ENCODE results near the gene RASGRF2.

The RASGRF2 gene

DNA sequence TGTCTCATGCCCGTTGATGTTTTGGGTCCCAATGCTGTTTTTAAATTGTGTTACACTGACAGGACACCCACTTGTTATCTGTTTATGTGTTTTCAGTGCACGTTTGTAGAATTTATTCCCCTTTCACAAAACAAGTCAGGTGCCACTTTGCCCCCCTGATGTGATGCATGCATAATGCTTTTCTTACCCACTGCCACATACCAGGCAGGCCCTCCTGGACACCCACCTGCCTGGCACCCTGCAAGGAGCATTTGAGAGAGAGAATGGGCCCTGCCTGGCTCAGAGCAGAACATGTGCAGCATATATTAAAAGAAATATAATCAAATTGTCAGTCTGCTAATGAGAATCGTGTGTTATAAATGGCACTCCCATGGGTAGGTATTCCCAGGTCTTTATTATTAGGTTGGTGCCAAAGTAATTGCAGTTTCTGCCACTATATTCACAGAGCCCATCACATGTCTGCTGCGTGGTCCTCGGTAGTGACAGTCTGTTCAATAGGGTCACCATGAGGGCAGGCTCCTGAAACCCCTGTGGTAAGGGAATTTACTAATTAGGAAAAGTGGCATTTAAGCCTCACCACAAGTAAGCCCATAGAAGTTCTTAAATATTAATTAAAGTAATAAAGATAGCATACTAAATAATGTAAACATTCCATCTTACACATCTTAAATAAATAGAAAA lies 220.8 kb downstream of the RASGRF2 start:
- DNase-seq: peak in 1 of 2 experiments; percentile 12

DNA sequence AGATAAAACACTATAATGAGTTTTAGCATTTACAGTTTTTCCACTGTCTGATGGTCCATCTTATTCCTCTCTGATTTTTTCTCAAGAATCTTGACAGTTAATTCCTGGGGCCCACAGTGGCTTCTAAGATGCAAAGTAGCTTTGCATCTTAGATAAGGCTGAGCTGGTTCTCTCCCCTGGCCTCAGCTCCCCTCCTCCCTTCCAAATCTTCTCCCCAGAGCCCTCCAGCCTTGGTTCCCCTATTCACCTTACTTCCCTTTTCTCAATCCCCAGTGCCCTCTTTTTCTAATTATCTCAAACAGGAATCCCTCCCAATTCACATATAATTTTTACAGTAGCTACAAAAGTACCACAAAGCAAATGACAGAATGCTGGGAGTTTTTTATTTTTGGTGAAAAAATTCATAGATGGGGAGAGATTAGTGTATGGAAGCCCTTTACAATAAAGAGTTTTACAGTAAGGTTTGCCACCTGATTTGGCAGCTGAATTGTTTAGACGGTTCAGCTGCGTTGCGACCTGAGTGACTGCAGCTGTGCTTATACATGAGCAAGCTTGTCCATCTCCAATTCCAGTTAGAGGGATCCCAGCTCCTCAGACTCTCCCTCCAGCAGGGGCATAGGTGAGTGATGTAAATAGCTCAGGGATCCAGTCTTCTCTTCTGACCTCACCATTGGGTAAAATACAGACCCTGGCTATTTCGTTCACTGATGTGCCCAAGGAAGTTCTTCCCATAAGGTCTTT lies 221.6 kb downstream of the RASGRF2 start:
- DNase-seq: no peak

- DNase-seq: no peak
Measured at GRCh38 chr5:81182396-81183390, 222.5 kb downstream of the RASGRF2 start.

DNA sequence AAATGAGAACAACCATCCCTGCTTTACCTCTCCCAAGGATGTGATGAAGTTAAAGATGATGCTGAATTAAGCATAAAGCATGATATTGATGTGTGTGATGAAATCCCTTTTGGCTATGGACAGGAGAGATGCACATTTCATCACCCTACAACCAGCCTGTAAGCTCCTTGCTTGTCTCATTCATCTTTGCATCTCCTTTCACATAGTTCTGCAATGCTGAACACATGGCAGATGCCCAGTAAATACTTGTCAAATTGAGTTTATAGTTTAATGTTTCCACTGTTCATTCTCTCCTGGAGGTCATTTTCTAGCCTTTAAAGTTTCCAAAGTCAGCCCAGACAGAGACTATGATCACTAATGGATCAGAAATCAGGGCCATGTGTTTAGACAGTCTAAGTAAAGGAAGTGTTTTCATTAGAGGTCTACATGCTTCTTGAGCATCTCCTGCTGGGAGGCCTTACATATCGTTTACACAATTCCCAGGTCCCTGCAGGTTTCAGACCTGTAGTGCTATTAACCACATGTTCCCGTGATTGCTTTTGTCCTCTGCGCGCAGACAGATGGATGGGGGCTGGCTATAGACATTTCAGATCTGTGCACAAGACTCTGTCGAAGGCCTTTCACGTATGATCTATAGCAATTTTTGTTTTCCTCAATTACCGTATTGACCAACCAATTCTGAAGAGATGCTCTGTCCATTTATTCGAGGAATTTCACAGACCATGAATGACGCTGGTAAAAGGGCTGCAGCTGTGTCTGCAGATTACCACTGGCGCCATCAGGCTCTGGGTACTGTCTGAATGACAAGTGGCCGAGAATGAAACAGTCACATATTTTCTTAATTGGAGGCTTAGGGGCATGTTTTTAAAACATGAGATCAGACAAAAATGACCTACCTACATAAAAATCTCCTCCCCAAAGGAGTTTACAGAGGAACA lies 223.9 kb downstream of the RASGRF2 start:
- peak in 1 of 2 experiments; percentile 2 for DNase-seq

GRCh38 chr5:81184749-81185110 lies 224.6 kb downstream of the RASGRF2 start:
- DNase-seq: no peak

GRCh38 chr5:81187885-81188284 lies 227.7 kb downstream of the RASGRF2 start:
- peak; percentile 1 to 14 for DNase-seq

GRCh38 chr5:81188962-81189361 lies 228.8 kb downstream of the RASGRF2 start:
- DNase-seq: no peak

GRCh38 chr5:81189875-81190498 lies 229.8 kb downstream of the RASGRF2 start:
- no peak for DNase-seq

GRCh38 chr5:81191726-81192372 lies 231.7 kb downstream of the RASGRF2 start:
- no peak for DNase-seq

DNA sequence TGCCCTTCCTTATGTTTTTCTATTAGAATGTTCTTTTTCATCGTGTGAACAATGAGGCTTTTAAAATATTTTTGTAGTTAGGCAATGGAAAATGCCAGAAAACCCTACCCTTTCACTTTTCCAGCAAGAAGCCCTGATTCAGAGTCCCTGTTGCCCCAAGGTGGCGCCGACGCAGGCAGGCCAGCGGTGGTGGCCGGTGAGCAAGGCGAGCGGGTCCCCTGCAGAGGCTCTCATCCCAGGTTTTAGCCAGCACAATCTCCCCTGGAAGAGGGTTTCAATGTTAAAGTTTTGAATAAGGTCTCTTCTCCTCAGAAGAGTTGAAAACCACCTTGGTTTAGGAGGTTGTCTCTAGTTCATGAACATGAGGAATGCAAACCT lies 232.2 kb downstream of the RASGRF2 start:
- DNase-seq: no peak

DNA sequence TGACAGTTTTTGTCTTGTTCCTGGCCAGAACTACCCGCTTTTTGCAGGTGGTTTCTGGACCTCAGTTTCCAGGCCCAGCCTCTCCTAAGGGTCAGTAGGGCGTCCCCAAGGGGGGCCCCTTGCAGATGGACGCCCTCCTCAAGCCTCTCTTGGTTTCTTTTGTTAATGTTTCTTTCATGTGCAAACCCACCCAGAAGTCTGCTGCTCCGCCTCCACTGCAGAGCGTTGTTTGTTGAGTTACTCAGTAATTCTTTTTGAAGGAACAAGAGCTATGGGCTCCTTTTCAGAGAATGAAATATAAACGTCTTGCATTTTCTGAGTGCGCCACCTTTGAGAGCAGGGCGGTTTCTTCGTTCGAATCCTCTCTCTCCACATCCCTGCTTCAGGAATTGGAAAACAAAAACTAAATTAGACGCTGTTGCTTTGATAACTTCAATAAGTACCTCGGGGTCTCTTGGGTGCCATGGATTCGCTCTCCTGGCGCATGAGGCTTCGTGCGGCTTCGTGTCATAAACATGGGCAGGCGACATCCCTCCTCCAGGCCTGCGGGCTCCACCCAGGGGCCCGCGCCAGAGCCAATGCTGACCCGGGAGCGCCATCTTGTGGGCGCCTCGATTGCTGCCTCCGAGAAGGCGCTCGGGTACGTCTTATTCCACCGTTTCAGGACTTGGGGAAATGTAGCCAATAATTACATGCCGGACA lies 234.6 kb downstream of the RASGRF2 start:
- DNase-seq: peak; percentile 67 to 71

DNA sequence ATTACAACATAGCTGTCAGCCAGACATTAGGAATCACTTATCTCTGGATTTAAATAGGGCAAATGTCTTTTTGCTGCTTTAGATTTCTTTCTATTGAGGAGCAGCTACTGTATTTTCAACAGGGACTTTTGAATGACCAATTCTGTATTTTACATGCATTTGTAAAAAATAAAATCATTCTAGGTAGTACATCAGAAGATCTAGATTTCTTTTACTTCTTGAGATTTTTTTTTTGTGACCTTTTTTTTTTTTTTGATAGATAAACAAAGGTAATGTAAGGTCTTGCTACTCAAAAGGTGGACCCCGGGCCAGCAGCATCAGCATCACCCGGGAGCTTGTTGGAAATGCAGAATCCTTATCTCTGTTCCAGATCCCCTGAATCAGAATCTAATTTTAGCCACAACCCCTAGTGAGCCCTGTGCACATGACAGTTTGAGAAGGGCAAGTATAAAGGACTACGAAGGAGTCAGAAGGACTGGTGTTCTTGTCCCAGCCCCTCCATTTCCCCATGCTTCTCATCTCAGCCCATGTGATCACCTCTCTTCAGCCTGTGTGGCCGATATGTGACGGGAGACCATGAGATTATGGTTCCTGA lies 235.3 kb downstream of the RASGRF2 start:
- DNase-seq: no peak

GRCh38 chr5:81202655-81203054 lies 242.5 kb downstream of the RASGRF2 start:
- no peak for DNase-seq

DNA sequence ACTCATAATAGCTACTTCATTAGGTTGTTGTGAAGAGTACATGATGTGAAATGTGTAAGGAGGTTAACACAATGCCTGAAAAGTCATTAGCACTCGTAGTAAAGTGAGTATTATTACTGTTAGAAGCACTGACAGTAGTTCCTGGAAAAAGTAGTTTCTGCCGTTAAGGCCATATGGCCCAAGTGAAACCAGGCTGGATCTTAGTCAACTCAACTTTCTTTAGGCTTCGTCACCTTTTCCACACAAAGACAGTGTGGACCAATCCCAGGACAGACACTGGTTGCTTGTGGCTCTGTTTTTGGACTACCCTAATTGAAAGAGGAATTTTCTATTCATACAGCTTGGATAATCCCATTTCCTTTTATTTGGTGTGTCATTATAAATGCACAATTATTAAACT lies 243.6 kb downstream of the RASGRF2 start:
- no peak for DNase-seq

DNA sequence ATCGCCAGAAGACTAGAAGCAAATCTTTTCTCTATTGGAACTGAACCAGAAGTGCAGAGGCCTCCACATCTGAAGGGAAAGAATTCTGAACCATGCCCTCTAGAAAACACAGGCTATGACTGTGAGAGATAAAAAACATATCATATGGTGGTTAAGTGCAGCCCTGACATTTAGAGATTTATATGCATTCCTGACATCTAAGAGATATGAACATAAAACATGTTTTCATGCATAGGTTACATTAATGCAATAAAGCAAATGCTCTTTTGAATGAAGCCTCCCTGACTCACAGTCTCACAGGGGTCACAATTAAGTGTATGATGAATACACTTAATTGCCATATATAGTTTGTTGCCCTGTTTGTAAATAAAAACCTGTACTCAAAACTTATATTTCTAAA lies 244.0 kb downstream of the RASGRF2 start:
- no peak for DNase-seq

- no peak for DNase-seq
Measured at GRCh38 chr5:81205058-81205457, 244.9 kb downstream of the RASGRF2 start.

DNA sequence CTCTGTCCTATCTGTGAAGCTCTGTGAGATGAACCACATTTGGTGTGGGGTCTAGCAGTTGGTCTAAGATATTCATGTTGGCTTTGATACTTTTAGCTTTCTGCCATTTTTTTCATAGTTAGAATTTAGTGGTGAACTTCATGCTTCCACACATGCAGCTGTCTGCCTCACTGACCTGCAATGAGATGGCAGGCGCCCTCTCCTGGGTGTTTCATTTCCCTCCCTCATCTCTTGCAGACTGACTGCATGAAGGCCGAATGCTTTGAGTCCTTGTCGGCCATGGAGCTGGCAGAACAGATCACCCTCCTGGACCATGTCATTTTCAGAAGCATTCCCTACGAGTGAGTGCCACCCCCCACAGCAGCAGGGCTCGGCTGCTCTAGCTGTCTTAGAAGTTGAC lies 246.8 kb downstream of the RASGRF2 start:
- no peak for DNase-seq

GRCh38 chr5:81208904-81209303 lies 248.7 kb downstream of the RASGRF2 start:
- no peak for DNase-seq

DNA sequence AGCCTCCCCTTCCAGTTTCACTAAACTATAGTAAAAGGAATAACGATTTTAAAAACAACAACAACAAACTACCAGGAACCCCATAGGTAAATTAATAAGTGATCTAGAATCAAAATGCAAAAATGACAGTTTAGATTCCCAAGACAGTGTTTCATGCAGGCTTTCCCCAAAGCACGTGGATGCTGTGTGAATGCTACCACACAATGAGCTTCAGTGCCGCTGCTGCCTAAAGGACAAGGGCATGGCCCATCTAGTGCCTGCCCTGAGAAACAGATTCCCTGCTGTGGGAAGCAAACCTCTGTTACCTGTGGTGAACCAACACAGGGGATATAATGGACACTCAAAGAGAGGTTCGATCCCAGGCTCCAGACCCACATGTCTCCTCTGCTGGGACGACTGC lies 249.2 kb downstream of the RASGRF2 start:
- DNase-seq: no peak

- no peak for DNase-seq
Measured at GRCh38 chr5:81209869-81210493, 249.8 kb downstream of the RASGRF2 start.

Data from NCI-H2081 (cell line).